ENCODE measurements around the gene VKORC1. TPM values are rescaled to one million over a fixed set of nuclear protein-coding genes. Genes with fewer than 3 reads are reported as not detected.

VKORC1 gene
- total and polyA plus RNA-seq, 2 of the 8 experiments (the other 6 are each of a cell fraction or from before 2014, with no cell fraction given): 84.1 to 483 TPM

- Histone ChIP-seq H3K4ac (replicated peaks; ENCODE audit: insufficient read length, low read depth, low read length) (no peak overlapping the region), H3K4me1 (replicated peaks in 1 of 4; ENCODE audit: control insufficient read depth in 3 of 4, insufficient read depth in 4 of 4, low read length in 3 of 4) (no peaks in the 10 kb centered on the region), H4K8ac (ENCODE audit: extremely low read depth, insufficient read depth, low read length) (no peak overlapping the region), H3K4me2 (ENCODE audit: insufficient read depth in 1 of 2, low read depth in 2 of 2, low read length in 2 of 2) (no peak overlapping the region), H2AK5ac (ENCODE audit: low read depth, low read length) (no peak overlapping the region), H3K27ac (ENCODE audit: low read depth, low read length) (no peak overlapping the region), H3K79me2 (ENCODE audit: control insufficient read depth in 1 of 2, insufficient read depth in 2 of 2, low read length in 2 of 2) (peaks cover 0 to 37% of the 10 kb centered on the region in 2 experiments; a peak in 2 of 4 replicates), H3K79me1 (ENCODE audit: low read depth, low read length) (peaks cover 4% of the 10 kb centered on the region; the same call in 1 of the 2 replicates), H2BK5ac (ENCODE audit: low read depth, low read length) (no peak overlapping the region), H4K91ac (replicated peaks; ENCODE audit: insufficient read length, low read length) (no peak overlapping the region), H2BK15ac (ENCODE audit: low read length) (no peak overlapping the region), H4K5ac (ENCODE audit: insufficient read length, low read depth, low read length) (no peak overlapping the region), H3K18ac (ENCODE audit: extremely low read depth, low read length) (no peak overlapping the region), H3K23ac (ENCODE audit: insufficient read length) (no peak overlapping the region), H3K27me3 (replicated peaks in 1 of 4; ENCODE audit: control insufficient read depth in 3 of 4, extremely low read depth in 1 of 4, insufficient read depth in 3 of 4, low read length in 3 of 4) (no peaks in the 10 kb centered on the region), H3K4me3 (ENCODE audit: extremely low read depth in 1 of 4, insufficient read depth in 2 of 4, low read depth in 3 of 4, low read length in 4 of 4) (no peak overlapping the region), H2BK12ac (ENCODE audit: low read depth, low read length) (no peak overlapping the region), H3K23me2 (ENCODE audit: low read depth, low read length) (0 out of 2 replicates have a peak, but pooled peaks cover 3% of the 10 kb centered on the region), H3K56ac (replicated peaks; ENCODE audit: insufficient read length, low read depth, low read length) (no peak overlapping the region), H2BK20ac (ENCODE audit: low read length) (no peak overlapping the region), H4K20me1 (replicated peaks in 1 of 2; ENCODE audit: control insufficient read depth in 1 of 2, insufficient read depth in 2 of 2, low read length in 2 of 2) (peaks cover 9 to 30% of the 10 kb centered on the region in 2 experiments), H3K36me3 (ENCODE audit: control insufficient read depth in 2 of 4, insufficient read depth in 4 of 4, low read length in 3 of 4) (peaks cover 5 to 50% (median 30%) of the 10 kb centered on the region in 4 experiments; a peak in 7 of 8 replicates), H3K9ac (replicated peaks in 1 of 4; ENCODE audit: extremely low read depth in 1 of 4, low read depth in 3 of 4, low read length in 3 of 4) (no peak overlapping the region), H2BK120ac (replicated peaks; ENCODE audit: low read depth, low read length) (no peak overlapping the region), H3K14ac (ENCODE audit: insufficient read length) (no peak overlapping the region), H3K9me3 (ENCODE audit: insufficient read depth in 2 of 2, low read depth in 1 of 2, low read length in 1 of 2) (no peaks in the 10 kb centered on the region), H2AFZ (ENCODE audit: low read length) (no peak overlapping the region)
- ChIA-PET POLR2A (ENCODE audit: partially characterized antibody) (interaction anchor here (0.5 to 4.9 kb wide), 5 partner anchors 14 to 379 kb away, joined by 3 to 26 read pairs (median 3); partner anchors contain the start of genes HSD3B7 and VKORC1), CTCF (ENCODE audit: partially characterized antibody) (interaction anchor here (0.6 to 2.1 kb wide), 11 partner anchors 10 to 93 kb away, joined by 3 to 14 read pairs (median 4); partner anchors contain the start of gene PRSS53)
- WGBS, 2 experiments (ENCODE audit: extremely low coverage in 1 of 2, insufficient coverage in 1 of 2, insufficient read length in 1 of 2, insufficient replicate concordance in 2 of 2, low coverage in 1 of 2, low lambda C conversion rate in 2 of 2, missing lambda C conversion rate in 1 of 2): 95% methylated on average over 15 of the region's 15 CpGs; no CpG with 5 or more reads in 1 of the 2 experiments
- no peak for DNase-seq (ENCODE audit: low read depth in 1 of 2, low spot score in 2 of 2)
- no peak for FAIRE-seq
- TF ChIP-seq TCF12 (IDR thresholded peaks at IDR 0.05; ENCODE audit: low read depth, low read length) (no peak), MAFK (IDR thresholded peaks at IDR 0.05; ENCODE audit: low read depth, low read length) (no peak), JUND (IDR thresholded peaks at IDR 0.05; ENCODE audit: low read length) (no peak), YY1 (IDR thresholded peaks at IDR 0.05; ENCODE audit: low read depth, low read length) (no peak), POU5F1 (IDR thresholded peaks at IDR 0.05; ENCODE audit: low read depth, low read length) (no peak)
These were observed 15.8 kb downstream of the VKORC1 start for GRCh38 chr16:31078597-31079341.
